Panc1 (cell line): ENCODE measurements around the gene MARCHF9. TPM values are rescaled to one million over a fixed set of nuclear protein-coding genes. Genes with fewer than 3 reads are reported as not detected.

Experiments used
- ATAC-seq: fragments of 200-7000 bp; cut with Tn5 transposase; 2 replicates; pipeline ENCODE4 v1.9.1; 2020; ENCODE audit warnings: mild to moderate bottlenecking, moderate library complexity
- BruUV-seq: library from RNA; stranded (reverse); fragments of 400-500 nt; replicated peaks from 2 replicates; lab custom pipeline; 2021; lab: Mats Ljungman, UMichigan
- CTCF ChIA-PET: fragments of 300-600 bp; sonication (Branson Sonifier 250); formaldehyde crosslinking; loops from one replicate; lab custom pipeline; 2022; ENCODE audit warnings: antibody characterized with exemption; lab: Charles Lee
- POLR2A ChIA-PET: fragments of 300-600 bp; sonication (Branson Sonifier 250); formaldehyde crosslinking; loops from one replicate; lab custom pipeline; 2022; ENCODE audit warnings: antibody characterized with exemption; lab: Charles Lee
- DNase-seq: peaks from one replicate; pipeline ENCODE4 v3.0.0-alpha.2; 2010; ENCODE audit warnings: low read depth, low spot score
- H3K27ac ChIP-seq: 2 replicates; pipeline ENCODE4 v1.5.1; 2011; ENCODE audit warnings: mild to moderate bottlenecking, low read length, inconsistent platforms
- H3K27me3 ChIP-seq: fragments of 200-500 bp; sonication (Bioruptor generic); 2 replicates; pipeline ENCODE4 v1.6.0; 2014; ENCODE audit warnings: low read length, inconsistent platforms; ENCODE audit not compliant: control insufficient read depth, insufficient read depth
- H3K36me3 ChIP-seq: fragments of 200-500 bp; sonication (Bioruptor generic); 2 replicates; pipeline ENCODE4 v1.5.1; 2014; ENCODE audit warnings: inconsistent platforms, mild to moderate bottlenecking, low read length, moderate library complexity; ENCODE audit not compliant: control insufficient read depth, insufficient read depth
- H3K4me1 ChIP-seq: 2 replicates; pipeline ENCODE4 v1.5.1; 2011; ENCODE audit warnings: inconsistent platforms, mild to moderate bottlenecking, low read length, moderate library complexity; ENCODE audit not compliant: control insufficient read depth, insufficient read depth
- H3K4me3 ChIP-seq, 2 experiments: 2 replicates each; pipeline ENCODE4 v1.5.1; 2011 to 2012; ENCODE audit warnings: low read depth in 2 of 2, low read length in 2 of 2, mild to moderate bottlenecking in 2 of 2, inconsistent platforms in 1 of 2, moderate library complexity in 1 of 2
- H3K9me3 ChIP-seq: fragments of 200-500 bp; sonication (Bioruptor generic); 2 replicates; pipeline ENCODE4 v1.5.1; 2014; ENCODE audit warnings: low read depth, mild to moderate bottlenecking, inconsistent platforms, low read length, moderate library complexity; ENCODE audit not compliant: control insufficient read depth, insufficient read depth
- CTCF ChIP-seq: fragments of 450-650 bp; IDR thresholded peaks from 2 replicates; pipeline ENCODE4 v1.5.1; 2017; ENCODE audit warnings: mild to moderate bottlenecking
- POLR2AphosphoS5 ChIP-seq: IDR thresholded peaks from 2 replicates; pipeline ENCODE4 v1.6.1; 2012; ENCODE audit warnings: mild to moderate bottlenecking, low read depth, low read length, moderate library complexity
- REST ChIP-seq, 2 experiments: IDR thresholded peaks; 2 replicates each; pipeline ENCODE4 v1.6.1; 2011 to 2012; ENCODE audit warnings: low read depth in 2 of 2, control low read depth in 1 of 2, low read length in 1 of 2, mild to moderate bottlenecking in 1 of 2, moderate library complexity in 1 of 2; ENCODE audit not compliant: insufficient read depth in 1 of 2
- SIN3A ChIP-seq: IDR thresholded peaks from 2 replicates; pipeline ENCODE4 v1.6.1; 2012; ENCODE audit warnings: low read depth, mild to moderate bottlenecking, low read length, moderate library complexity, borderline replicate concordance; ENCODE audit not compliant: insufficient read depth
- TCF7L2 ChIP-seq: IDR thresholded peaks from 2 replicates; pipeline ENCODE4 v1.6.1; 2011; ENCODE audit warnings: mild to moderate bottlenecking, low read depth, low read length, inconsistent platforms
- in situ Hi-C: cut with HindIII; loops from 2 replicates; pipeline ENCODE4 v1.10.0; 2016; ENCODE audit warnings: low sequenced_read_pairs, low pct_unique_long_range_greater_than_20kb
- intact Hi-C: fragments of 100-400 bp; cut with micrococcal nuclease; formaldehyde crosslinking; loops from one replicate; pipeline ENCODE4 v1.10.0; 2022; ENCODE audit not compliant: unreplicated experiment
- total RNA-seq: library from RNA; stranded (reverse); gene quantifications from one replicate; pipeline ENCODE4 v1.2.1, GENCODE V29; 2021; ENCODE audit not compliant: unreplicated experiment

MARCHF9 gene
- total RNA-seq, 1 experiment from 2014 or later, result 2.3 TPM

- peaks cover 9% of the 10 kb centered on the region for H3K27me3 ChIP-seq
- DNase-seq (no peak), ATAC-seq (no peak)
- H3K36me3 ChIP-seq, result peaks cover 7% of the 10 kb centered on the region
- BruUV-seq, result no TSS peak
- peak overlapping the region; percentile 45 to 54 for H3K4me3 ChIP-seq
- intact Hi-C loops (no loop called here), in situ Hi-C loops (no loop called here)
- TF ChIP-seq REST (IDR thresholded peaks at IDR 0.05; ENCODE audit: insufficient read depth in 1 of 2, low read depth in 2 of 2, low read length in 1 of 2) (no peak), SIN3A (no peak), TCF7L2 (no peak), CTCF (no peak), POLR2AphosphoS5 (no peak)
- no peak overlapping the region for H3K27ac ChIP-seq
- ChIA-PET CTCF (interaction anchor here (0.6 to 1.2 kb wide), 4 partner anchors 11 to 144 kb away, joined by 3 to 8 read pairs (median 4); partner anchors contain the start of gene CYP27B1), POLR2A (interaction anchor here (0.5 kb wide), 1 partner anchor 15 kb away, joined by 12 read pairs; no protein-coding TSS in a partner anchor)
- H3K4me1 ChIP-seq, result peaks cover 13% of the 10 kb centered on the region
- no peaks in the 10 kb centered on the region for H3K9me3 ChIP-seq
These were observed 810 bp downstream of the MARCHF9 start for GRCh38 chr12:57755454-57756372.

- no peak for DNase-seq
- intact Hi-C loops, result no loop called here
- CTCF ChIA-PET, result interaction anchor here (0.5 to 1.2 kb wide), 7 partner anchors 9 to 1877 kb away, joined by 3 to 7 read pairs (median 4); partner anchors contain the start of gene CYP27B1
These were observed 1.8 kb downstream of the MARCHF9 start for GRCh38 chr12:57756406-57757341.

More at GRCh38 chr12:57756406-57757341, 1.8 kb downstream of the MARCHF9 start:
- Histone ChIP-seq H3K9me3 (no peaks in the 10 kb centered on the region), H3K4me1 (peaks cover 7% of the 10 kb centered on the region; the same call in 1 of the 2 replicates), H3K27me3 (peaks cover 9% of the 10 kb centered on the region), H3K4me3 (peak overlapping the region; percentile 45 to 54), H3K36me3 (peaks cover 3% of the 10 kb centered on the region; the same call in 1 of the 2 replicates), H3K27ac (no peak overlapping the region)
- no TSS peak for BruUV-seq
- POLR2A ChIA-PET, result interaction anchor here (0.5 kb wide), 1 partner anchor 14 kb away, joined by 12 read pairs; no protein-coding TSS in a partner anchor
- TF ChIP-seq POLR2AphosphoS5 (no peak), CTCF (peak; percentile 98)
- ATAC-seq, result peak; percentile 64
- in situ Hi-C loops, result no loop called here
